ENCODE results near the gene RBM6. TPM values are rescaled to one million over a fixed set of nuclear protein-coding genes. Genes with fewer than 3 reads are reported as not detected.

The RBM6 gene
- polyA plus RNA-seq, 1 of the 3 experiments (the other 2 are of a cell fraction): 67.4 TPM

GRCh38 chr3:49896345-49896744, 43.6 kb upstream of the RBM6 start (continued):
- no peak for TF ChIP-seq REST (IDR thresholded peaks at IDR 0.05; ENCODE audit: low read depth, low read length)
- TF ChIP-seq YY1 (IDR thresholded peaks at IDR 0.05; ENCODE audit: low read depth): no peak
- TF ChIP-seq USF2 (IDR thresholded peaks at IDR 0.05; ENCODE audit: borderline replicate concordance, low read depth, low read length): no peak
- TF ChIP-seq PBX3 (IDR thresholded peaks at IDR 0.05): no peak
- TF ChIP-seq GABPA (IDR thresholded peaks at IDR 0.05; ENCODE audit: low read depth): no peak

- Histone ChIP-seq H3K27ac (ENCODE audit: low read depth in 2 of 2, low read length in 1 of 2) (no peak overlapping the region), H3K4me3 (ENCODE audit: low read depth in 2 of 2, low read length in 1 of 2) (no peak overlapping the region), H2AFZ (ENCODE audit: low read depth) (no peak overlapping the region), H3K36me3 (replicated peaks in 1 of 2; ENCODE audit: control insufficient read depth in 1 of 2, insufficient read depth in 2 of 2, low read length in 1 of 2) (no peaks in the 10 kb centered on the region), H3K4me1 (ENCODE audit: control insufficient read depth in 1 of 2, insufficient read depth in 2 of 2, low read depth in 1 of 2, low read length in 1 of 2) (peaks cover 0 to 6% of the 10 kb centered on the region in 2 experiments; a peak in 1 of 4 replicates), H3K27me3 (ENCODE audit: insufficient read depth) (no peaks in the 10 kb centered on the region), H4K20me1 (ENCODE audit: insufficient read depth) (no peaks in the 10 kb centered on the region), H3K4me2 (no peak overlapping the region), H3K79me2 (ENCODE audit: insufficient read depth) (no peaks in the 10 kb centered on the region), H3K9me2 (no peaks in the 10 kb centered on the region), H3K9ac (no peak overlapping the region), H3F3A (replicated peaks; ENCODE audit: insufficient read depth) (no peaks in the 10 kb centered on the region), H3K9me3 (no peaks in the 10 kb centered on the region)
- DNase-seq: no peak
- ChIA-PET POLR2A (no interaction called here), CTCF (interaction anchor here (1.2 to 4.5 kb wide), 4 partner anchors 17 to 97 kb away, joined by 3 to 26 read pairs (median 14); partner anchors contain the start of gene INKA1)
- WGBS (ENCODE audit: low lambda C conversion rate): 87% methylated on average over 5 of the region's 6 CpGs
- TF ChIP-seq IRF3 (IDR thresholded peaks at IDR 0.05; ENCODE audit: low read depth, low read length): no peak
- no peak for TF ChIP-seq EP300 (IDR thresholded peaks at IDR 0.05; ENCODE audit: borderline replicate concordance in 1 of 2, low read depth in 1 of 2, low read length in 1 of 2)
- no peak for TF ChIP-seq FOXM1 (IDR thresholded peaks at IDR 0.05; ENCODE audit: low read depth)
- TF ChIP-seq ZBTB33 (IDR thresholded peaks at IDR 0.05; ENCODE audit: borderline replicate concordance, low read depth): no peak
- TF ChIP-seq CTCF (IDR thresholded peaks at IDR 0.05): no peak
- no peak for TF ChIP-seq YY1 (IDR thresholded peaks at IDR 0.05; ENCODE audit: low read depth)
- no peak for TF ChIP-seq MAX (IDR thresholded peaks at IDR 0.05; ENCODE audit: low read depth)
- TF ChIP-seq NFIC (IDR thresholded peaks at IDR 0.05; ENCODE audit: borderline replicate concordance): no peak
Observed at GRCh38 chr3:49898991-49899390, 41.0 kb upstream of the RBM6 start.
